Neural cell (in vitro differentiated cells): Measurements from ENCODE around the gene ATP13A5. TPM values are rescaled to one million over a fixed set of nuclear protein-coding genes. Genes with fewer than 3 reads are reported as not detected.
A peak's percentile ranks its signal among the peaks of the same experiment; 100 is the strongest.

Experiments
- H2AFZ ChIP-seq: fragments of 200-600, 300-800 bp; sonication (generic), shearing (Covaris generic); 2 replicates; pipeline ENCODE4 v1.6.0; 2014; ENCODE audit warnings: low read depth, mild to moderate bottlenecking, antibody characterized with exemption, low read length, moderate library complexity
- H3F3A ChIP-seq: fragments of 200-600 bp; shearing (Covaris generic); 2 replicates; pipeline ENCODE4 v1.6.1; 2016; ENCODE audit warnings: mild to moderate bottlenecking, moderate library complexity, mixed read lengths, antibody characterized with exemption, low read length; ENCODE audit not compliant: insufficient read depth, poor library complexity, severe bottlenecking
- H3K27ac ChIP-seq: fragments of 200-600, 300-800 bp; sonication (generic), shearing (Covaris generic); 2 replicates; pipeline ENCODE4 v1.5.1; 2014; ENCODE audit warnings: mild to moderate bottlenecking, low read length, moderate library complexity
- H3K27me3 ChIP-seq: fragments of 300-800, 200-600 bp; sonication (generic), shearing (Covaris generic); 2 replicates; pipeline ENCODE4 v1.6.0; 2014; ENCODE audit warnings: mild to moderate bottlenecking, low read depth, low read length, moderate library complexity; ENCODE audit not compliant: insufficient read depth
- H3K36me3 ChIP-seq: fragments of 300-800, 200-600 bp; sonication (generic), shearing (Covaris generic); 2 replicates; pipeline ENCODE4 v1.5.1; 2014; ENCODE audit warnings: mild to moderate bottlenecking, antibody characterized with exemption, low read length, moderate library complexity; ENCODE audit not compliant: insufficient read depth
- H3K4me2 ChIP-seq: fragments of 300-800, 200-600 bp; sonication (generic), shearing (Covaris generic); 2 replicates; pipeline ENCODE4 v1.6.0; 2014; ENCODE audit warnings: mild to moderate bottlenecking, low read length
- H3K4me3 ChIP-seq: fragments of 300-800, 200-600 bp; sonication (generic), shearing (Covaris generic); 2 replicates; pipeline ENCODE4 v1.5.1; 2014; ENCODE audit warnings: mild to moderate bottlenecking, low read length, moderate library complexity
- H3K79me2 ChIP-seq: fragments of 200-600 bp; shearing (Covaris generic); replicated peaks from 2 replicates; pipeline ENCODE4 v1.6.0; 2014; ENCODE audit warnings: mild to moderate bottlenecking, low read length, moderate library complexity; ENCODE audit not compliant: insufficient read depth
- H3K9ac ChIP-seq: fragments of 300-800, 200-600 bp; sonication (generic), shearing (Covaris generic); 2 replicates; pipeline ENCODE4 v1.6.1; 2016; ENCODE audit warnings: mild to moderate bottlenecking, low read length, mixed read lengths
- H3K9me2 ChIP-seq: fragments of 200-600 bp; shearing (Covaris generic); 2 replicates; pipeline ENCODE4 v1.6.1; 2016; ENCODE audit warnings: mild to moderate bottlenecking, low read length, mixed read lengths; ENCODE audit not compliant: insufficient read depth
- H3K9me3 ChIP-seq: fragments of 200-600, 300-800 bp; sonication (generic), shearing (Covaris generic); 2 replicates; pipeline ENCODE4 v1.6.1; 2016; ENCODE audit warnings: mild to moderate bottlenecking, mixed run types, low read length, moderate library complexity, mixed read lengths
- H4K20me1 ChIP-seq: fragments of 200-600 bp; shearing (Covaris generic); 2 replicates; pipeline ENCODE4 v1.6.1; 2016; ENCODE audit warnings: mild to moderate bottlenecking, mixed run types; ENCODE audit not compliant: insufficient read depth
- CTCF ChIP-seq: fragments of 450-650 bp; IDR thresholded peaks from 2 replicates; pipeline ENCODE4 v1.5.1; 2014; ENCODE audit warnings: antibody characterized with exemption, mild to moderate bottlenecking, moderate library complexity; ENCODE audit not compliant: poor library complexity, severe bottlenecking
- EP300 ChIP-seq: fragments of 450-650 bp; conservative IDR thresholded peaks from 2 replicates; pipeline ENCODE4 v1.6.1; 2014; ENCODE audit warnings: antibody characterized with exemption, mild to moderate bottlenecking, moderate library complexity; ENCODE audit not compliant: poor library complexity, severe bottlenecking
- EZH2 ChIP-seq: fragments of 200-600, 300-800 bp; shearing (Covaris generic), sonication (generic); IDR thresholded peaks from 2 replicates; pipeline ENCODE4 v1.6.1; 2014; ENCODE audit warnings: antibody characterized with exemption, low read length, borderline replicate concordance, mild to moderate bottlenecking; ENCODE audit not compliant: insufficient read depth, poor library complexity, severe bottlenecking
- MXI1 ChIP-seq: fragments of 450-650 bp; conservative IDR thresholded peaks from 2 replicates; pipeline ENCODE4 v1.6.1; 2014; ENCODE audit warnings: antibody characterized with exemption, mild to moderate bottlenecking; ENCODE audit not compliant: poor library complexity, severe bottlenecking
- POLR2AphosphoS5 ChIP-seq: IDR thresholded peaks from 2 replicates; pipeline ENCODE4 v1.6.1; 2012
- RAD21 ChIP-seq: fragments of 450-650 bp; conservative IDR thresholded peaks from 2 replicates; pipeline ENCODE4 v1.6.1; 2014; ENCODE audit warnings: antibody characterized with exemption, mild to moderate bottlenecking, moderate library complexity
- REST ChIP-seq: IDR thresholded peaks from 2 replicates; pipeline ENCODE4 v1.6.1; 2012; ENCODE audit warnings: borderline replicate concordance
- SMC3 ChIP-seq: fragments of 450-650 bp; conservative IDR thresholded peaks from 2 replicates; pipeline ENCODE4 v1.6.1; 2014; ENCODE audit warnings: antibody characterized with exemption, mild to moderate bottlenecking, moderate library complexity; ENCODE audit not compliant: poor library complexity
- TAF1 ChIP-seq: IDR thresholded peaks from 2 replicates; pipeline ENCODE4 v1.6.1; 2012; ENCODE audit warnings: low read depth
- polyA plus RNA-seq: library from polyadenylated mRNA; depleted of rRNA; stranded (reverse); fragments of >200 nt; gene quantifications from 2 replicates; pipeline ENCODE4 v1.2.3, GENCODE V29; 2014

The ATP13A5 gene
- polyA plus RNA-seq, 1 donor from 2014 or later: 0.28 TPM

GRCh38 chr3:193241716-193242115 lies 136.8 kb downstream of the ATP13A5 start:
- Histone ChIP-seq H3K4me3 (peak overlapping the region; percentile 72), H3K9me3 (no peaks in the 10 kb centered on the region), H3K79me2 (no peaks in the 10 kb centered on the region), H3K9ac (peak overlapping the region; percentile 62), H3K27ac (no peak overlapping the region), H2AFZ (no peak overlapping the region), H4K20me1 (no peaks in the 10 kb centered on the region), H3K27me3 (no peaks in the 10 kb centered on the region), H3F3A (no peaks in the 10 kb centered on the region), H3K9me2 (no peaks in the 10 kb centered on the region), H3K4me2 (peak overlapping the region; percentile 37), H3K36me3 (no peaks in the 10 kb centered on the region)
- no peak for TF ChIP-seq RAD21
- no peak for TF ChIP-seq EZH2
- TF ChIP-seq TAF1: no peak
- TF ChIP-seq POLR2AphosphoS5: no peak
- TF ChIP-seq REST: no peak
- no peak for TF ChIP-seq CTCF
- TF ChIP-seq MXI1: no peak
- no peak for TF ChIP-seq SMC3
- no peak for TF ChIP-seq EP300

GRCh38 chr3:193240850-193241706 lies 137.5 kb downstream of the ATP13A5 start, which contains the start of gene PLAAT1:
PLAAT1 (plus strand) TSS chr3:193241222; CDS start chr3:193255651, 14,429 bp downstream.
- H3K79me2 ChIP-seq: no peaks in the 10 kb centered on the region
- no peaks in the 10 kb centered on the region for H3K36me3 ChIP-seq
- H3F3A ChIP-seq: no peaks in the 10 kb centered on the region
- TF ChIP-seq CTCF (no peak), REST (no peak), POLR2AphosphoS5 (no peak), RAD21 (peak; percentile 46), TAF1 (no peak), MXI1 (peak; percentile 23), SMC3 (peak; percentile 17)
- no peaks in the 10 kb centered on the region for H3K9me3 ChIP-seq
- peak within 1 kb of the TSS; percentile 72 for H3K4me3 ChIP-seq
- no peaks in the 10 kb centered on the region for H3K27me3 ChIP-seq
- no peak within 1 kb of the TSS for H3K27ac ChIP-seq
- H3K9ac ChIP-seq: peak within 1 kb of the TSS; percentile 62
- H3K9me2 ChIP-seq: no peaks in the 10 kb centered on the region
- peak within 1 kb of the TSS; percentile 54 for H2AFZ ChIP-seq
- H3K4me2 ChIP-seq: peak within 1 kb of the TSS; percentile 37
- no peaks in the 10 kb centered on the region for H4K20me1 ChIP-seq
